H1 (cell line): ENCODE data around the gene SPARC. TPM values are rescaled to one million over a fixed set of nuclear protein-coding genes. Genes with fewer than 3 reads are reported as not detected.

ENCODE experiments used
- CTCF ChIA-PET: fragments of 300-600 bp; sonication (Branson Sonifier 250); formaldehyde crosslinking; loops from one replicate; lab custom pipeline; 2021; ENCODE audit not compliant: partially characterized antibody; lab: Charles Lee
- POLR2A ChIA-PET: fragments of 300-600 bp; sonication (Branson Sonifier 250); formaldehyde crosslinking; loops from one replicate; lab custom pipeline; 2021; ENCODE audit warnings: inconsistent platforms; ENCODE audit not compliant: partially characterized antibody; lab: Charles Lee
- DNase-seq, 2 experiments: peaks; one replicate each; pipeline versions ENCODE4 v3.0.0 to v3.0.0-alpha.2; 2010 to 2022; ENCODE audit warnings: low spot score in 2 of 2, low read depth in 1 of 2, mixed read lengths in 1 of 2
- FAIRE-seq: peaks from 2 replicates; lab custom pipeline; 2011; peaks lifted over from hg19 to GRCh38; lab: Jason Lieb, UNC
- H2AFZ ChIP-seq: 2 replicates; pipeline ENCODE4 v1.8.1; 2012; ENCODE audit warnings: low read length, inconsistent platforms
- H2AK5ac ChIP-seq: 2 replicates; pipeline ENCODE4 v1.6.1; 2013; ENCODE audit warnings: low read depth, low read length
- H2BK120ac ChIP-seq: replicated peaks from 2 replicates; pipeline ENCODE3; 2013; ENCODE audit warnings: low read depth, low read length, inconsistent platforms
- H2BK12ac ChIP-seq: 2 replicates; pipeline ENCODE4 v1.6.1; 2013; ENCODE audit warnings: low read depth, low read length
- H2BK15ac ChIP-seq: 2 replicates; pipeline ENCODE4 v1.6.1; 2013; ENCODE audit warnings: low read length
- H2BK20ac ChIP-seq: 2 replicates; pipeline ENCODE4 v1.6.1; 2013; ENCODE audit warnings: low read length
- H2BK5ac ChIP-seq: 2 replicates; pipeline ENCODE4 v1.6.1; 2013; ENCODE audit warnings: low read depth, low read length
- H3K14ac ChIP-seq: 2 replicates; pipeline ENCODE4 v1.6.1; 2013; ENCODE audit warnings: inconsistent platforms; ENCODE audit not compliant: insufficient read length
- H3K18ac ChIP-seq: 2 replicates; pipeline ENCODE4 v1.6.1; 2013; ENCODE audit warnings: low read length; ENCODE audit errors: extremely low read depth
- H3K23ac ChIP-seq: 2 replicates; pipeline ENCODE4 v1.6.1; 2013; ENCODE audit warnings: inconsistent platforms; ENCODE audit not compliant: insufficient read length
- H3K23me2 ChIP-seq: 2 replicates; pipeline ENCODE4 v1.6.1; 2013; ENCODE audit warnings: low read depth, low read length
- H3K27ac ChIP-seq: 2 replicates; pipeline ENCODE4 v1.6.1; 2011; ENCODE audit warnings: low read depth, low read length, inconsistent platforms
- H3K27me3 ChIP-seq, 4 experiments: replicated peaks in 1 of 4; 1 replicate in 1 of 4; 2 replicates in 3 of 4; pipeline versions ENCODE4 v1.6.1 to v1.8.1; 2011 to 2013; ENCODE audit warnings: low read length in 3 of 4, mild to moderate bottlenecking in 3 of 4, inconsistent platforms in 2 of 4, mixed read lengths in 2 of 4, moderate library complexity in 1 of 4; ENCODE audit not compliant: control insufficient read depth in 3 of 4, insufficient read depth in 3 of 4; ENCODE audit errors: extremely low read depth in 1 of 4
- H3K36me3 ChIP-seq, 4 experiments: 2 replicates each; pipeline versions ENCODE4 v1.6.1 to v1.8.1; 2011 to 2013; ENCODE audit warnings: mild to moderate bottlenecking in 4 of 4, low read length in 3 of 4, moderate library complexity in 2 of 4, control low read depth in 1 of 4, inconsistent platforms in 1 of 4; ENCODE audit not compliant: insufficient read depth in 4 of 4, control insufficient read depth in 2 of 4
- H3K4ac ChIP-seq: replicated peaks from 2 replicates; pipeline ENCODE3; 2013; ENCODE audit warnings: low read length, low read depth, mixed read lengths, inconsistent platforms; ENCODE audit not compliant: insufficient read length
- H3K4me1 ChIP-seq, 4 experiments: replicated peaks in 1 of 4; 1 replicate in 1 of 4; 2 replicates in 3 of 4; pipeline versions ENCODE4 v1.6.1 to v1.8.1; 2011 to 2013; ENCODE audit warnings: low read length in 3 of 4, inconsistent platforms in 2 of 4, mixed read lengths in 1 of 4; ENCODE audit not compliant: insufficient read depth in 4 of 4, control insufficient read depth in 3 of 4
- H3K4me2 ChIP-seq, 2 experiments: 2 replicates each; pipeline versions ENCODE4 v1.6.1 to v1.8.1; 2011 to 2013; ENCODE audit warnings: low read depth in 2 of 2, low read length in 2 of 2, control low read depth in 1 of 2, inconsistent platforms in 1 of 2, mild to moderate bottlenecking in 1 of 2; ENCODE audit not compliant: insufficient read depth in 1 of 2
- H3K4me3 ChIP-seq, 4 experiments: fragments of 200-600, 300-600 bp in 1 of 4; sonication (generic), shearing (Covaris generic), sonication (Bioruptor Twin) in 1 of 4; 2 replicates each; pipeline versions ENCODE4 v1.5.1 to v1.8.1; 2011 to 2016; ENCODE audit warnings: low read length in 4 of 4, low read depth in 3 of 4, control low read depth in 2 of 4, inconsistent platforms in 2 of 4, mild to moderate bottlenecking in 2 of 4, mixed read lengths in 1 of 4, moderate library complexity in 1 of 4; ENCODE audit not compliant: insufficient read depth in 2 of 4; ENCODE audit errors: extremely low read depth in 1 of 4
- H3K56ac ChIP-seq: replicated peaks from 2 replicates; pipeline ENCODE3; 2013; ENCODE audit warnings: low read depth, mild to moderate bottlenecking, mixed read lengths, low read length, inconsistent platforms; ENCODE audit not compliant: insufficient read length
- H3K79me1 ChIP-seq: 2 replicates; pipeline ENCODE4 v1.6.1; 2013; ENCODE audit warnings: low read depth, low read length, control low read depth
- H3K79me2 ChIP-seq, 2 experiments: 2 replicates each; pipeline versions ENCODE4 v1.6.1 to v1.8.1; 2012 to 2013; ENCODE audit warnings: low read length in 2 of 2, mild to moderate bottlenecking in 2 of 2, inconsistent platforms in 1 of 2; ENCODE audit not compliant: insufficient read depth in 2 of 2, control insufficient read depth in 1 of 2
- H3K9ac ChIP-seq, 4 experiments: replicated peaks in 1 of 4; 1 replicate in 1 of 4; 2 replicates in 3 of 4; pipeline versions ENCODE4 v1.6.1 to v1.8.1; 2011 to 2013; ENCODE audit warnings: low read depth in 3 of 4, low read length in 3 of 4, control low read depth in 2 of 4, mild to moderate bottlenecking in 2 of 4, moderate library complexity in 2 of 4, inconsistent platforms in 1 of 4; ENCODE audit errors: extremely low read depth in 1 of 4
- H3K9me3 ChIP-seq, 2 experiments: 2 replicates each; pipeline versions ENCODE4 v1.6.1 to v1.8.1; 2012 to 2013; ENCODE audit warnings: mild to moderate bottlenecking in 2 of 2, moderate library complexity in 2 of 2, control low read depth in 1 of 2, inconsistent platforms in 1 of 2, low read depth in 1 of 2, low read length in 1 of 2, mixed read lengths in 1 of 2; ENCODE audit not compliant: insufficient read depth in 2 of 2
- H4K20me1 ChIP-seq, 2 experiments: replicated peaks in 1 of 2; 2 replicates each; pipeline versions ENCODE3 to v1.8.1; 2011 to 2013; ENCODE audit warnings: inconsistent platforms in 2 of 2, low read length in 2 of 2, mild to moderate bottlenecking in 1 of 2; ENCODE audit not compliant: insufficient read depth in 2 of 2, control insufficient read depth in 1 of 2
- H4K5ac ChIP-seq: 2 replicates; pipeline ENCODE4 v1.6.1; 2013; ENCODE audit warnings: low read length, low read depth, mixed read lengths, inconsistent platforms; ENCODE audit not compliant: insufficient read length
- H4K8ac ChIP-seq: 2 replicates; pipeline ENCODE4 v1.8.0; 2013; ENCODE audit warnings: mild to moderate bottlenecking, moderate library complexity, low read length, inconsistent platforms; ENCODE audit not compliant: insufficient read depth; ENCODE audit errors: extremely low read depth
- H4K91ac ChIP-seq: replicated peaks from 2 replicates; pipeline ENCODE3; 2013; ENCODE audit warnings: low read length, mixed read lengths, inconsistent platforms; ENCODE audit not compliant: insufficient read length
- ASH2L ChIP-seq: fragments of 200-600, 300-600 bp; sonication (generic); IDR thresholded peaks from one replicate; pipeline ENCODE4 v1.7.1; 2017; ENCODE audit warnings: low read length
- BRCA1 ChIP-seq: IDR thresholded peaks from 2 replicates; pipeline ENCODE4 v1.6.1; 2012; ENCODE audit warnings: low read depth, low read length, improper control_type of control experiment
- CBX8 ChIP-seq: fragments of 300-800, 300-1000 bp; sonication (generic); IDR thresholded peaks from 2 replicates; pipeline ENCODE4 v1.7.1; 2016; ENCODE audit warnings: low read depth, low read length, borderline replicate concordance
- CEBPB ChIP-seq: IDR thresholded peaks from 2 replicates; pipeline ENCODE4 v1.6.1; 2012; ENCODE audit warnings: low read depth, low read length
- CTBP2 ChIP-seq: IDR thresholded peaks from 2 replicates; pipeline ENCODE4 v1.7.0; 2011; ENCODE audit warnings: borderline replicate concordance, mild to moderate bottlenecking, moderate library complexity, mixed read lengths, low read length; ENCODE audit not compliant: insufficient read depth, insufficient read length
- POLR2AphosphoS5 ChIP-seq: IDR thresholded peaks from 2 replicates; pipeline ENCODE4 v1.6.1; 2011; ENCODE audit warnings: low read depth, low read length
- POU5F1 ChIP-seq: IDR thresholded peaks from 2 replicates; pipeline ENCODE4 v1.6.1; 2011; ENCODE audit warnings: low read depth, mild to moderate bottlenecking, low read length, moderate library complexity
- SP2 ChIP-seq: IDR thresholded peaks from 2 replicates; pipeline ENCODE4 v1.6.1; 2012; ENCODE audit warnings: mild to moderate bottlenecking, low read length, inconsistent platforms
- SP4 ChIP-seq: IDR thresholded peaks from 2 replicates; pipeline ENCODE4 v1.6.1; 2012; ENCODE audit warnings: low read length, inconsistent platforms
- SUZ12 ChIP-seq: fragments of 200-600 bp; sonication (generic); IDR thresholded peaks from 2 replicates; pipeline ENCODE4 v1.6.1; 2012; ENCODE audit warnings: mild to moderate bottlenecking, inconsistent platforms, low read length, moderate library complexity, mixed read lengths
- TAF1 ChIP-seq: IDR thresholded peaks from 2 replicates; pipeline ENCODE4 v1.6.1; 2011; ENCODE audit warnings: mild to moderate bottlenecking, low read depth, low read length
- TAF7 ChIP-seq: optimal IDR thresholded peaks from 2 replicates; pipeline ENCODE3; 2011; ENCODE audit warnings: low read depth, mild to moderate bottlenecking, inconsistent platforms, low read length, moderate library complexity, borderline replicate concordance
- WGBS, 2 experiments: shearing (Covaris generic) in 1 of 2; methylation state at CpG; one replicate each; pipeline versions ENCODE4 v1.1.6 to v1.1.7; 2013 to 2015; ENCODE audit warnings: low lambda C conversion rate in 2 of 2, mixed read lengths in 2 of 2, inconsistent platforms in 1 of 2, low coverage in 1 of 2, missing lambda C conversion rate in 1 of 2; ENCODE audit not compliant: insufficient replicate concordance in 2 of 2, insufficient coverage in 1 of 2, insufficient read length in 1 of 2; ENCODE audit errors: extremely low coverage in 1 of 2, missing lambda C conversion rate in 1 of 2; 5-methylcytosine and 5-hydroxymethylcytosine counted together
- polyA plus RNA-seq, 7 experiments: library from polyadenylated mRNA; depleted of rRNA in 3 of 7; stranded (reverse) in 5 of 7; unstranded in 2 of 7; fragments of >200 nt in 5 of 7; fragments of 200-250 nt in 2 of 7; gene quantifications; 1 replicate in 5 of 7; 2 replicates in 1 of 7; 4 replicates in 1 of 7; pipeline versions ENCODE4 v1.2.1 to v1.2.3, GENCODE V29; 2011 to 2013; ENCODE audit warnings: missing spikeins in 2 of 7, mixed read lengths in 2 of 7
- total RNA-seq: library from RNA; stranded (reverse); fragmentation: NEBNext Ultra II Directional; extraction: Animal tissue kit (Norgen Biotek cat#: 25700); gene quantifications from 2 replicates; pipeline ENCODE4 v1.2.1, GENCODE V29; 2021
- TF ChIP-seq, protein P1 (sequence below): IDR thresholded peaks from 2 replicates; pipeline ENCODE4 v1.6.1; 2012; ENCODE audit warnings: low read length, inconsistent platforms

SPARC gene
- total and polyA plus RNA-seq, 2 of the 8 experiments (the other 6 are each of a cell fraction or from before 2014, with no cell fraction given) = 375 to 438 TPM

- no peak overlapping the region for H2BK15ac ChIP-seq
- no peak for FAIRE-seq
- no peak overlapping the region for H3K18ac ChIP-seq
- no peak overlapping the region for H3K9ac ChIP-seq
- ChIA-PET POLR2A (interaction anchor here (1.1 to 3.6 kb wide), 2 partner anchors 8 to 11 kb away, joined by 3 to 16 read pairs; no protein-coding TSS in a partner anchor), CTCF (interaction anchor here (1.9 to 43.0 kb wide), 10 partner anchors 10 to 75 kb away, joined by 4 to 991 read pairs (median 22); partner anchors contain the start of gene ATOX1)
- no peak overlapping the region for H4K5ac ChIP-seq
- H3K36me3 ChIP-seq = peaks cover 17 to 58% (median 45%) of the 10 kb centered on the region in 4 experiments
- H2BK120ac ChIP-seq = no peak overlapping the region
- H3K27me3 ChIP-seq = no peaks in the 10 kb centered on the region
- 85% methylated on average over 4 of the region's 4 CpGs; no CpG with 5 or more reads in 1 of the 2 experiments for WGBS, 2 experiments
- no peak overlapping the region for H2AFZ ChIP-seq
- no peak overlapping the region for H4K91ac ChIP-seq
- H3K56ac ChIP-seq = no peak overlapping the region
- no peak overlapping the region for H3K14ac ChIP-seq
- H2AK5ac ChIP-seq = no peak overlapping the region
- no peak for DNase-seq
- no peak overlapping the region for H3K27ac ChIP-seq
- no peak overlapping the region for H3K4ac ChIP-seq
- H4K8ac ChIP-seq = no peak overlapping the region
- H2BK20ac ChIP-seq = no peak overlapping the region
- H3K4me2 ChIP-seq = no peak overlapping the region
- no peak overlapping the region for H2BK12ac ChIP-seq
- H2BK5ac ChIP-seq = no peak overlapping the region
- H3K23me2 ChIP-seq = no peaks in the 10 kb centered on the region
- H3K79me1 ChIP-seq = no peaks in the 10 kb centered on the region; the same call in 1 of the 2 replicates
- H3K4me1 ChIP-seq = peaks cover 3 to 18% (median 9%) of the 10 kb centered on the region in 4 experiments; a peak in 5 of 7 replicates
- H4K20me1 ChIP-seq = no peaks in the 10 kb centered on the region
- H3K4me3 ChIP-seq = no peak overlapping the region
- no peaks in the 10 kb centered on the region for H3K9me3 ChIP-seq
- peaks cover 0 to 7% of the 10 kb centered on the region in 2 experiments; a peak in 1 of 4 replicates for H3K79me2 ChIP-seq
- no peak overlapping the region for H3K23ac ChIP-seq
- no peak for TF ChIP-seq SP4
- TF ChIP-seq, protein P1, sequence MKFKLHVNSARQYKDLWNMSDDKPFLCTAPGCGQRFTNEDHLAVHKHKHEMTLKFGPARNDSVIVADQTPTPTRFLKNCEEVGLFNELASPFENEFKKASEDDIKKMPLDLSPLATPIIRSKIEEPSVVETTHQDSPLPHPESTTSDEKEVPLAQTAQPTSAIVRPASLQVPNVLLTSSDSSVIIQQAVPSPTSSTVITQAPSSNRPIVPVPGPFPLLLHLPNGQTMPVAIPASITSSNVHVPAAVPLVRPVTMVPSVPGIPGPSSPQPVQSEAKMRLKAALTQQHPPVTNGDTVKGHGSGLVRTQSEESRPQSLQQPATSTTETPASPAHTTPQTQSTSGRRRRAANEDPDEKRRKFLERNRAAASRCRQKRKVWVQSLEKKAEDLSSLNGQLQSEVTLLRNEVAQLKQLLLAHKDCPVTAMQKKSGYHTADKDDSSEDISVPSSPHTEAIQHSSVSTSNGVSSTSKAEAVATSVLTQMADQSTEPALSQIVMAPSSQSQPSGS = no peak
- no peak for TF ChIP-seq CTBP2
- TF ChIP-seq POLR2AphosphoS5 = no peak
- no peak for TF ChIP-seq CEBPB
- no peak for TF ChIP-seq TAF7
- TF ChIP-seq CBX8 = no peak
- no peak for TF ChIP-seq BRCA1
- no peak for TF ChIP-seq SP2
- TF ChIP-seq ASH2L = no peak
- TF ChIP-seq SUZ12 = no peak
- TF ChIP-seq TAF1 = no peak
- TF ChIP-seq POU5F1 = no peak
These were observed 13.3 kb downstream of the SPARC start for GRCh38 chr5:151673421-151673820.
